SJSA1 (cell line): ENCODE data around the gene TBC1D8. TPM values are rescaled to one million over a fixed set of nuclear protein-coding genes. Genes with fewer than 3 reads are reported as not detected.
"Not testable (repeated sequence)": the region's sequence is repeated elsewhere in the genome, so short reads cannot be mapped to it uniquely, and the experiment has no call there.

Experiments
- DNase-seq, 2 experiments: peaks; one replicate each; pipeline ENCODE4 v3.0.0-alpha.2; 2015 to 2020; ENCODE audit warnings: low spot score in 2 of 2, low read depth in 1 of 2
- H3K27ac ChIP-seq: fragments of 250-450 bp; sonication (Bioruptor Pico); 2 replicates; pipeline ENCODE4 v1.5.1; 2020; ENCODE audit warnings: mild to moderate bottlenecking, moderate library complexity
- H3K27me3 ChIP-seq: fragments of 250-450 bp; sonication (Bioruptor Pico); replicated peaks from 2 replicates; pipeline ENCODE4 v1.5.1; 2020; ENCODE audit warnings: mild to moderate bottlenecking, moderate library complexity
- H3K36me3 ChIP-seq: fragments of 250-450 bp; sonication (Bioruptor Pico); 2 replicates; pipeline ENCODE4 v1.5.1; 2020; ENCODE audit warnings: mild to moderate bottlenecking
- H3K4me1 ChIP-seq: fragments of 250-450 bp; sonication (Bioruptor Pico); replicated peaks from 2 replicates; pipeline ENCODE4 v1.6.1; 2021; ENCODE audit warnings: mild to moderate bottlenecking
- H3K4me3 ChIP-seq: fragments of 250-450 bp; sonication (Bioruptor Pico); 2 replicates; pipeline ENCODE4 v1.5.1; 2020; ENCODE audit warnings: mild to moderate bottlenecking
- H3K9me3 ChIP-seq: fragments of 250-450 bp; sonication (Bioruptor Pico); replicated peaks from 2 replicates; pipeline ENCODE4 v1.5.1; 2020; ENCODE audit warnings: mild to moderate bottlenecking
- total RNA-seq: library from RNA; depleted of rRNA; stranded (reverse); fragments of >200 nt; shearing (Covaris generic); gene quantifications from 2 replicates; pipeline ENCODE4 v1.2.3, GENCODE V29; 2014

The TBC1D8 gene
- total RNA-seq, 1 experiment from 2014 or later: 18.6 TPM

DNA sequence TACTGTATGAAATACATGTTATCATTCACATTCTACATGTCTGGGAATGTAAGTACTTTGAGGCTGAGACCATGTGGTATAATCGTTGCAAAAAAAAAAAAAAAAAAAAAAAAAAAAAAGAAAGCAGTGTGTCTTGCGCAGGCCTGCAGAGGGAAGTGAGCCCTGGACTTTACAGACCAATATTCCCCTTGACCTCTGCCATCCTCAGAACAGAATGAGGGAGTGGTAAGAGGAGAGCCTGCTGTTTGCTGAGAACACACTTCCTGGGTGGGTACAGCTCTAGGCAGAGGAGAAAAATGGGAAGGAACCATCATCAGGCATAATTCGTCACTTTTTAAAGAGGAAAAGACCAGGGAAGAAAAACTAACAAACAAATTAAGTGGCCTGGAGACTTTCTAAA is 28.8 kb upstream of the TBC1D8 start:
- DNase-seq: no peak
- Histone ChIP-seq H3K4me1 (no peaks in the 10 kb centered on the region; the same call in 1 of the 2 replicates), H3K27ac (no peak overlapping the region), H3K36me3 (no peaks in the 10 kb centered on the region), H3K4me3 (no peak overlapping the region), H3K27me3 (no peaks in the 10 kb centered on the region), H3K9me3 (no peaks in the 10 kb centered on the region; the same call in none of the 2 replicates)

GRCh38 chr2:101176803-101177202 is 25.6 kb upstream of the TBC1D8 start:
- H3K27ac ChIP-seq: no peak overlapping the region
- H3K36me3 ChIP-seq: no peaks in the 10 kb centered on the region
- H3K27me3 ChIP-seq: no peaks in the 10 kb centered on the region
- no peak overlapping the region for H3K4me3 ChIP-seq
- no peaks in the 10 kb centered on the region; the same call in none of the 2 replicates for H3K9me3 ChIP-seq
- H3K4me1 ChIP-seq: no peaks in the 10 kb centered on the region; the same call in 1 of the 2 replicates
- no peak for DNase-seq

- DNase-seq: no peak
- no peaks in the 10 kb centered on the region; the same call in none of the 2 replicates for H3K9me3 ChIP-seq
- no peaks in the 10 kb centered on the region for H3K27me3 ChIP-seq
- no peaks in the 10 kb centered on the region for H3K36me3 ChIP-seq
- no peaks in the 10 kb centered on the region; the same call in 1 of the 2 replicates for H3K4me1 ChIP-seq
- no peak overlapping the region for H3K4me3 ChIP-seq
- H3K27ac ChIP-seq: no peak overlapping the region
Measured at GRCh38 chr2:101175991-101176390, 24.8 kb upstream of the TBC1D8 start.

GRCh38 chr2:101173707-101174295 is 22.6 kb upstream of the TBC1D8 start:
- H3K27ac ChIP-seq: no peak overlapping the region
- H3K4me1 ChIP-seq: no peaks in the 10 kb centered on the region; the same call in 1 of the 2 replicates
- H3K27me3 ChIP-seq: no peaks in the 10 kb centered on the region
- DNase-seq: no peak
- no peak overlapping the region for H3K4me3 ChIP-seq
- peaks cover 5% of the 10 kb centered on the region for H3K9me3 ChIP-seq
- no peaks in the 10 kb centered on the region for H3K36me3 ChIP-seq

GRCh38 chr2:101169822-101170221 is 18.6 kb upstream of the TBC1D8 start:
- not testable (repeated sequence) for H3K4me1 ChIP-seq, H3K27me3 ChIP-seq, DNase-seq, H3K9me3 ChIP-seq, H3K36me3 ChIP-seq, H3K4me3 ChIP-seq, H3K27ac ChIP-seq

- no peak overlapping the region for H3K4me3 ChIP-seq
- no peak overlapping the region for H3K27ac ChIP-seq
- H3K36me3 ChIP-seq: no peaks in the 10 kb centered on the region
- no peaks in the 10 kb centered on the region for H3K4me1 ChIP-seq
- H3K9me3 ChIP-seq: peaks cover 7% of the 10 kb centered on the region; the same call in 1 of the 2 replicates
- no peak for DNase-seq
- no peaks in the 10 kb centered on the region for H3K27me3 ChIP-seq
Measured at GRCh38 chr2:101168706-101169105, 17.5 kb upstream of the TBC1D8 start.

GRCh38 chr2:101167532-101167931 is 16.4 kb upstream of the TBC1D8 start:
- not testable (repeated sequence) for H3K27ac ChIP-seq, H3K27me3 ChIP-seq, H3K36me3 ChIP-seq, DNase-seq, H3K4me1 ChIP-seq, H3K9me3 ChIP-seq, H3K4me3 ChIP-seq

DNA sequence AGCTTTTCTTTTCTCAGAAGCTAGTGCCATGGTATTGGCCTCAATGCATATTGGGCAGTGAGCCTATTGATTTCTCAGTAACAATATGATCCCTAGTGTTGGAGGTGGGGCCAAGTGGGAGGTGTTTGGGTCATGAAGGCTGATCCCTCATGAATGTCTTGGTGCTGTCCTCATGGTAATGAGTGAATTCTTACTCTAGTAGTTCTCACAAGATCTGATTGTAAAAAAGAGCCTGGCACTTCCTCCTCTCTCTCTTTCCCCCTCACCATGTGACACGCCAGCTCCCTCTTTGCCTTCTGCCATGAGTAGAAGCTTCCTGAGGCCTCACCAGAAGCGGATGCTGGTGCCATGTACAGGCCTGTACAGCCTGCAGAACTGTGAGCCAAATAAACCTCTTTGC is 12.8 kb upstream of the TBC1D8 start:
- Histone ChIP-seq H3K36me3 (no peaks in the 10 kb centered on the region), H3K4me1 (peaks cover 9% of the 10 kb centered on the region; the same call in 1 of the 2 replicates), H3K27ac (no peak overlapping the region), H3K9me3 (peaks cover 2% of the 10 kb centered on the region; the same call in 1 of the 2 replicates), H3K27me3 (no peaks in the 10 kb centered on the region), H3K4me3 (no peak overlapping the region)
- no peak for DNase-seq

- no peaks in the 10 kb centered on the region for H3K36me3 ChIP-seq
- no peaks in the 10 kb centered on the region for H3K27me3 ChIP-seq
- H3K9me3 ChIP-seq: no peaks in the 10 kb centered on the region
- no peak overlapping the region for H3K27ac ChIP-seq
- no peak overlapping the region for H3K4me3 ChIP-seq
- DNase-seq: no peak
- H3K4me1 ChIP-seq: peaks cover 9% of the 10 kb centered on the region; the same call in 1 of the 2 replicates
Measured at GRCh38 chr2:101162561-101163330, 11.6 kb upstream of the TBC1D8 start.

DNA sequence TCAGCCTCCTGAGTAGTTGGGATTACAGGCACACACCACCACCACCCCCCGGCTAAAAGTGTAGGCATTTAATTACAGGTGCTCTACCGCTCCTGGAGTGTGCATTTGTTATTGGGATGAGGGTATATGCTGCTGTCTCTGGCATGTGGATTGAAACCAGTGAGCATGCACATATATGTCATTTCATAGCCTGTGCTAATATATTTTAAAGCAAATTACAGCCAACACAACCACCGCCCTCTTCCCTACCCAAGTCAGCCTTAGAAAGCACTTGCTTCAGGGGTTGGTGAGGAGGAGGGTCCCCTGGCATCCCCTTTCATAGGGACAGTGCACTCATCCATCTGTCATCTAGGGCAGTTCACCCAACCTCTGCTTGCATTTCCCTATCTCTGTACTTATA is 10.5 kb upstream of the TBC1D8 start:
- Histone ChIP-seq H3K36me3 (no peaks in the 10 kb centered on the region), H3K27me3 (no peaks in the 10 kb centered on the region)

DNA sequence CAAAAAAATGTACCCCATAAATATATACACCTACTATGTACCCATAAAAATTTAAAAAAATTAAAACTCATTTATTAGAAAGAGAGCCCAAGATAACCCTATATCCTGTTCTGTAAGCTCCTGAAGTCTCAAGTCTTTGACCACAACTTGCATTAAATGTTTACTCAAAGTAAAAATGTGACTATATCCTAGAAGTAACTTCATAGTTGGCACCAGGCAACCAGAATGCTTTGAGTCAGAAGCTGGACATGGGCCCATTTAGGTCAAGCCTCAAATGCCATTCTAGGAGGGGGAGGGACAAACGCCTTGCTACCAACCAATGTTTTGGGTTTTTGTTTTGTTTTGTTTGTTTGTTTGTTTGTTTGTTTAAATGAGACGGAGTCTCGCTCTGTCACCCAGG is 9.3 kb upstream of the TBC1D8 start:
- H3K4me3 ChIP-seq: no peak overlapping the region
- H3K27ac ChIP-seq: no peak overlapping the region
- H3K27me3 ChIP-seq: no peaks in the 10 kb centered on the region
- H3K9me3 ChIP-seq: no peaks in the 10 kb centered on the region
- H3K4me1 ChIP-seq: peaks cover 9% of the 10 kb centered on the region; the same call in 1 of the 2 replicates
- DNase-seq: peak in 1 of 2 experiments; percentile 34
- H3K36me3 ChIP-seq: no peaks in the 10 kb centered on the region

More for the DNA sequence above, 10.5 kb upstream of the TBC1D8 start:
- Histone ChIP-seq H3K4me3 (no peak overlapping the region), H3K27ac (no peak overlapping the region), H3K9me3 (no peaks in the 10 kb centered on the region), H3K4me1 (peaks cover 9% of the 10 kb centered on the region; the same call in 1 of the 2 replicates)
- no peak for DNase-seq

GRCh38 chr2:101159526-101159925 is 8.3 kb upstream of the TBC1D8 start:
- H3K27me3 ChIP-seq: no peaks in the 10 kb centered on the region
- no peak overlapping the region for H3K4me3 ChIP-seq
- DNase-seq: no peak
- H3K9me3 ChIP-seq: no peaks in the 10 kb centered on the region
- H3K27ac ChIP-seq: no peak overlapping the region
- H3K4me1 ChIP-seq: peaks cover 9% of the 10 kb centered on the region; the same call in 1 of the 2 replicates
- H3K36me3 ChIP-seq: no peaks in the 10 kb centered on the region

DNA sequence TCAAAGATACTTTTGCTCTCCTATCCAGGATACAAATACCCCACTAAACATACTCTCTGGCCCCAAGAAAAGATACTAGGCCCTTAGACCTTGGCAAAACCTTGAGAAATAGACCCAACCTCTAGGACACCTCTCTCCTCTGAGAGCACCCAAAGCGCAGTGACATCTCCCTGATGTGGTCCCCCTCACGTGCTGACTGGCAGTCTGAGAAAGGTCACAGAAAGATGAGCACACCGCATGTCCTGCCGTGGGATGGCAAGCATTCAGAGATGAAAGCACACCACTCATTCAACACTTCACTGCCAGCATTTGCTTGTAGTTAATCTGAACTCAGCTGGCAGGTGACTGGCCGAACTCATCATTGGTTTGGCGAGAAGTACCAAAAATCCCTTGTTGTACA is 6.1 kb upstream of the TBC1D8 start:
- no peaks in the 10 kb centered on the region for H3K9me3 ChIP-seq
- no peaks in the 10 kb centered on the region for H3K36me3 ChIP-seq
- H3K4me1 ChIP-seq: peaks cover 17% of the 10 kb centered on the region
- H3K27ac ChIP-seq: no peak overlapping the region
- no peak overlapping the region for H3K4me3 ChIP-seq
- no peak for DNase-seq
- no peaks in the 10 kb centered on the region for H3K27me3 ChIP-seq

DNA sequence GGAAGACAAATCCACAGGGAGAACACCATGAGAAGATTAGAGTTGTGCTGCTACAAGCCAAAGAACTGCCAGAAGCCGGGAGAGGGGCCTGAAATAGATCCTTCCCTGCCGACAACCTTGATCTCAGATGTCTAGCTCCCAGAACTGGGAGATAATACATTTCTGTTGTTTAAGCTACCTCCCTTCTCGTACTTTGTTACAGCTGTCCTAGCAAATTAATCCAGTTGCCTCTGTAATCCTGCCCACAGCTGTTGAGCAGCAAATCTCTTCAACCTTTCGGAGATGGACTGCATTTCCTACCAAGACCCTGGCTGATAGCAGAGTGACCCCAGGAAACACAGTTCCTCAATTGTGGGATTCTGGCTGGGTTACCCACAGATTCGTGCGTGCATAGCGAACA is 2.6 kb upstream of the TBC1D8 start:
- H3K4me1 ChIP-seq: peaks cover 29% of the 10 kb centered on the region

More for the DNA sequence above, 2.6 kb upstream of the TBC1D8 start:
- H3K4me3 ChIP-seq: no peak overlapping the region
- no peak for DNase-seq
- no peaks in the 10 kb centered on the region; the same call in 1 of the 2 replicates for H3K36me3 ChIP-seq
- H3K27ac ChIP-seq: no peak overlapping the region
- H3K27me3 ChIP-seq: no peaks in the 10 kb centered on the region
- no peaks in the 10 kb centered on the region for H3K9me3 ChIP-seq
